DOHH2 (cell line): ENCODE data around the gene BATF.

Source experiments
- EZH2phosphoT487 ChIP-seq: fragments of 200-600 bp; sonication (generic); IDR thresholded peaks from 2 replicates; pipeline ENCODE4 v1.6.1; 2017; ENCODE audit warnings: borderline replicate concordance, mild to moderate bottlenecking, antibody characterized with exemption, low read length, moderate library complexity, mixed read lengths
- TF ChIP-seq, protein P1 (sequence below): fragments of 200-600 bp; sonication (generic); IDR thresholded peaks from one replicate; pipeline ENCODE4 v1.5.1; 2014; ENCODE audit warnings: antibody characterized with exemption, mild to moderate bottlenecking, low read depth, low read length; ENCODE audit not compliant: poor library complexity, severe bottlenecking

DNA sequence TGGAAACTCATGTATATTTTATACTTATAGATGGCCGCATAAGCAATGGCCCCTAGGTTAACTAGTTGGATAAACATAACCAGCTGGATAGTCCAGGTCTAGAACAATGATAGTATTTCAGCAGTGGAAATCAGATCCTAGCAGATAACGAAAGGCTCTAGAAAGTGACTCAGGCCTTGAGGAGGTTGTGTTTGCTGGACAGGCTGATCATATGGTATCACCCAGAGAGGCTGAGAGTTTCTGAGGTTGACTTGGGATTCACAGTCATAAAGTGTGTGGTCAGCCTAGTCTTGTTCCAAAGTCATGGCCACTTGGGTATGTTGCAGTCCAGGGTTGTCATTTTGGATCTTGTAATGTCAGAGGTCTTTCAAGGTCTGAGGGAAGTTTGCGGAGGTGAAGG, 73.0 kb downstream of the BATF start:
- TF ChIP-seq, protein P1, sequence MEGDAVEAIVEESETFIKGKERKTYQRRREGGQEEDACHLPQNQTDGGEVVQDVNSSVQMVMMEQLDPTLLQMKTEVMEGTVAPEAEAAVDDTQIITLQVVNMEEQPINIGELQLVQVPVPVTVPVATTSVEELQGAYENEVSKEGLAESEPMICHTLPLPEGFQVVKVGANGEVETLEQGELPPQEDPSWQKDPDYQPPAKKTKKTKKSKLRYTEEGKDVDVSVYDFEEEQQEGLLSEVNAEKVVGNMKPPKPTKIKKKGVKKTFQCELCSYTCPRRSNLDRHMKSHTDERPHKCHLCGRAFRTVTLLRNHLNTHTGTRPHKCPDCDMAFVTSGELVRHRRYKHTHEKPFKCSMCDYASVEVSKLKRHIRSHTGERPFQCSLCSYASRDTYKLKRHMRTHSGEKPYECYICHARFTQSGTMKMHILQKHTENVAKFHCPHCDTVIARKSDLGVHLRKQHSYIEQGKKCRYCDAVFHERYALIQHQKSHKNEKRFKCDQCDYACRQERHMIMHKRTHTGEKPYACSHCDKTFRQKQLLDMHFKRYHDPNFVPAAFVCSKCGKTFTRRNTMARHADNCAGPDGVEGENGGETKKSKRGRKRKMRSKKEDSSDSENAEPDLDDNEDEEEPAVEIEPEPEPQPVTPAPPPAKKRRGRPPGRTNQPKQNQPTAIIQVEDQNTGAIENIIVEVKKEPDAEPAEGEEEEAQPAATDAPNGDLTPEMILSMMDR = no peak
- no peak for TF ChIP-seq EZH2phosphoT487
